ENCODE measurements around the gene BOC.
"Not testable (repeated sequence)": the region's sequence is repeated elsewhere in the genome, so short reads cannot be mapped to it uniquely, and the experiment has no call there.

Gene BOC

DNA sequence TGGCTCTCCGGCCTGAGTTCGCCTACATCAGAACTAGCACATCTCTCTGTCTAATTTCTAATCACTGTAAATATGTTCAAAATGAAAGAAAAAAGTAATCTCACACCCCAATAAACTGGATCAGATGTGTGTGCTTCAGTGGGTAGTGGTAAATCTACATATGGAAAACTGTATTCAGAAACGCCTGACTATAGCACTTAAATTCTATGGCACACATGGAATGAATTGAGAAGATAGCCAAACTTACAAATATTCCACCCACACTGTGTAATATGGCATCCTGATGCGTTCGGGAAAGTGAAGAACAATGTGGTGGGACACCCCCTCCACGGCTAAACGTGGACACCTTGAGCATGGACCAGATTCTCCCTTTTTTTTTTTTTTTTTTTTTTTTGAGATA, 40.6 kb upstream of the BOC start:
- Histone ChIP-seq H3K27me3 (ENCODE audit: insufficient read depth, low read depth) (no peaks in the 10 kb centered on the region), H3K4me3 (IDR thresholded peaks at IDR 0.05; ENCODE audit: insufficient read depth, low read depth, low read length) (no peak overlapping the region), H3K27ac (no peak overlapping the region), H3K79me2 (ENCODE audit: insufficient read depth, low read depth) (no peaks in the 10 kb centered on the region), H3K4me2 (no peak overlapping the region), H2AFZ (ENCODE audit: low read depth) (no peak overlapping the region), H3K4me1 (ENCODE audit: low read depth, poor library complexity, severe bottlenecking) (no peaks in the 10 kb centered on the region), H3K9ac (no peak overlapping the region), H3K36me3 (ENCODE audit: insufficient read depth) (no peaks in the 10 kb centered on the region), H4K20me1 (ENCODE audit: insufficient read depth) (no peaks in the 10 kb centered on the region)
- TF ChIP-seq, protein P1, sequence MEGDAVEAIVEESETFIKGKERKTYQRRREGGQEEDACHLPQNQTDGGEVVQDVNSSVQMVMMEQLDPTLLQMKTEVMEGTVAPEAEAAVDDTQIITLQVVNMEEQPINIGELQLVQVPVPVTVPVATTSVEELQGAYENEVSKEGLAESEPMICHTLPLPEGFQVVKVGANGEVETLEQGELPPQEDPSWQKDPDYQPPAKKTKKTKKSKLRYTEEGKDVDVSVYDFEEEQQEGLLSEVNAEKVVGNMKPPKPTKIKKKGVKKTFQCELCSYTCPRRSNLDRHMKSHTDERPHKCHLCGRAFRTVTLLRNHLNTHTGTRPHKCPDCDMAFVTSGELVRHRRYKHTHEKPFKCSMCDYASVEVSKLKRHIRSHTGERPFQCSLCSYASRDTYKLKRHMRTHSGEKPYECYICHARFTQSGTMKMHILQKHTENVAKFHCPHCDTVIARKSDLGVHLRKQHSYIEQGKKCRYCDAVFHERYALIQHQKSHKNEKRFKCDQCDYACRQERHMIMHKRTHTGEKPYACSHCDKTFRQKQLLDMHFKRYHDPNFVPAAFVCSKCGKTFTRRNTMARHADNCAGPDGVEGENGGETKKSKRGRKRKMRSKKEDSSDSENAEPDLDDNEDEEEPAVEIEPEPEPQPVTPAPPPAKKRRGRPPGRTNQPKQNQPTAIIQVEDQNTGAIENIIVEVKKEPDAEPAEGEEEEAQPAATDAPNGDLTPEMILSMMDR (conservative IDR thresholded peaks at IDR 0.05; ENCODE audit: low read depth, low read length), result no peak

DNA sequence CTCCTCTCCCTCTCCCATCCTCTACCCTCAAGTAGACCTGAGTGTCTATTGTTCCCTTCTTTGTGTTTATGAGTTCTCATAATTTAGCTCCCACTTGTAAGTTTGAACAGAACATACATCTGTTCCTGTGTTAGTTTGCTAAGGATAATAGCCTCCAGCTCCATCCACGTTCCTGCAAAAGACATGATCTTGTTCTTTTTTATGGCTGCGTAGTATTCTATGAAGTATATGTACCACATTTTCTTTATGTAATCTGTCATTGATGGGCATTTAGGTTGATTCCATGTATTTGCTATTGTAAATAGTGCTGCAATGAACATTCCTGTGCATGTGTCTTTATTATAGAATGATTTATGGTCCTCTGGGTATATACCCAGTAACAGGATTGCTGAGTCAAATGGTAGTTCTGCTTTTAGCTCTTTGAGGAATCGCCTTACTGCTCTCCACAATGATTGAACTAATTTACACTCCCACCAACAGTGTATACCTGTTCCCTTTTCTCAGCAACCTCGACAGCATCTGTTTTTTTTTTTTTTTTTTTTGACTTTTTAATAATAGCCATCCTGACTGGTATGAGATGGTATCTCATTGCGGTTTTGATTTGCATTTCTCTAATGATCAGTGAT, 39.6 kb upstream of the BOC start:
- H3K4me3 ChIP-seq (IDR thresholded peaks at IDR 0.05; ENCODE audit: insufficient read depth, low read depth, low read length); H2AFZ ChIP-seq (ENCODE audit: low read depth); H3K36me3 ChIP-seq (ENCODE audit: insufficient read depth); H3K4me1 ChIP-seq (ENCODE audit: low read depth, poor library complexity, severe bottlenecking); H3K79me2 ChIP-seq (ENCODE audit: insufficient read depth, low read depth); H3K9ac ChIP-seq; H4K20me1 ChIP-seq (ENCODE audit: insufficient read depth); H3K27me3 ChIP-seq (ENCODE audit: insufficient read depth, low read depth); H3K27ac ChIP-seq; H3K4me2 ChIP-seq: not testable (repeated sequence)

DNA sequence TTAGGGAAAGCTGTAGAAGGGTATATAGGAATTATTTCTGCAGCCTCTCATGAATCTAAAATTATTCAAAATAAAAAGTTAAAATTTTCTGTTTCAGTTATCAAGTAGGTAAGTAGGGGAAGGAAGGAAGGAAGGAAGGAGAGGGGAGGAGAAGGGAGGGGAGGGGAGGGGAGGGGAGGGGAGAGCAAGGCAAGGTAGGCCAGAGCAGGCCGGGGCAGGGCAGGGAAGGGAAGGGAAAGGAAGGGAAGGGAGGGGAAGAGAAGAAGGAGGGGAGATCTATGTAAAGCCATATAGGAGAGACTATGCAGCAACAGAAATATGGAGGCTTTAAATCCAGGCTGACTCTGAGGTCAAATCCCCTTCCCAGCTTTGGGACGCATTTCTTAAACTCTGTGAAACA, 38.3 kb upstream of the BOC start:
- H3K9ac ChIP-seq, result no peak overlapping the region
- H3K79me2 ChIP-seq (ENCODE audit: insufficient read depth, low read depth), result no peaks in the 10 kb centered on the region
- TF ChIP-seq, protein P1 (conservative IDR thresholded peaks at IDR 0.05; ENCODE audit: low read depth, low read length), result no peak
- H2AFZ ChIP-seq (ENCODE audit: low read depth), result no peak overlapping the region
- no peak overlapping the region for H3K4me3 ChIP-seq (IDR thresholded peaks at IDR 0.05; ENCODE audit: insufficient read depth, low read depth, low read length)
- no peak overlapping the region for H3K27ac ChIP-seq
- no peak overlapping the region for H3K4me2 ChIP-seq
- H4K20me1 ChIP-seq (ENCODE audit: insufficient read depth), result no peaks in the 10 kb centered on the region
- no peaks in the 10 kb centered on the region for H3K36me3 ChIP-seq (ENCODE audit: insufficient read depth)
- H3K4me1 ChIP-seq (ENCODE audit: low read depth, poor library complexity, severe bottlenecking), result no peaks in the 10 kb centered on the region
- H3K27me3 ChIP-seq (ENCODE audit: insufficient read depth, low read depth), result no peaks in the 10 kb centered on the region

DNA sequence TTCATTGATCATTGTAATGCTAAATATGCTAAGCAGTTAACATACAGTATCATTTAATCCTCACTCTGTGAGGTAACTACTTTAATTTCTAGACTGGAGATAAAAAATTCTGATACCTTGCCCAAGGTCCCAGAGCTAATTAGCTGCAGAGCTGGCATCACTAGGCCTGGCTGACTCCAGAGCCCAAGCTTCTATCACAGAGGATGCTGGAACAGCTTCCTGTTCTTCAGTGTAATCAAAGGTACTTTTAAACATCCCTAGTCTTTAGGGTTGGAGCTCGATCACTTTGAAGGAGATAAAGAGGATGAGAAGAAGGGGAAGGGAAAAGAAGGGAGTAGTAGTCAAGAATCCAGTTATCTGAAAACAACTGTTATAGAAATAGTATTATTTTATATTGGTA, 37.1 kb upstream of the BOC start:
- Histone ChIP-seq H2AFZ (ENCODE audit: low read depth) (no peak overlapping the region), H3K27ac (no peak overlapping the region), H3K9ac (no peak overlapping the region), H3K4me2 (no peak overlapping the region), H3K79me2 (ENCODE audit: insufficient read depth, low read depth) (no peaks in the 10 kb centered on the region), H3K4me1 (ENCODE audit: low read depth, poor library complexity, severe bottlenecking) (no peaks in the 10 kb centered on the region), H3K36me3 (ENCODE audit: insufficient read depth) (no peaks in the 10 kb centered on the region), H4K20me1 (ENCODE audit: insufficient read depth) (no peaks in the 10 kb centered on the region), H3K27me3 (ENCODE audit: insufficient read depth, low read depth) (no peaks in the 10 kb centered on the region), H3K4me3 (IDR thresholded peaks at IDR 0.05; ENCODE audit: insufficient read depth, low read depth, low read length) (no peak overlapping the region)
- TF ChIP-seq, protein P1 (conservative IDR thresholded peaks at IDR 0.05; ENCODE audit: low read depth, low read length), result no peak

DNA sequence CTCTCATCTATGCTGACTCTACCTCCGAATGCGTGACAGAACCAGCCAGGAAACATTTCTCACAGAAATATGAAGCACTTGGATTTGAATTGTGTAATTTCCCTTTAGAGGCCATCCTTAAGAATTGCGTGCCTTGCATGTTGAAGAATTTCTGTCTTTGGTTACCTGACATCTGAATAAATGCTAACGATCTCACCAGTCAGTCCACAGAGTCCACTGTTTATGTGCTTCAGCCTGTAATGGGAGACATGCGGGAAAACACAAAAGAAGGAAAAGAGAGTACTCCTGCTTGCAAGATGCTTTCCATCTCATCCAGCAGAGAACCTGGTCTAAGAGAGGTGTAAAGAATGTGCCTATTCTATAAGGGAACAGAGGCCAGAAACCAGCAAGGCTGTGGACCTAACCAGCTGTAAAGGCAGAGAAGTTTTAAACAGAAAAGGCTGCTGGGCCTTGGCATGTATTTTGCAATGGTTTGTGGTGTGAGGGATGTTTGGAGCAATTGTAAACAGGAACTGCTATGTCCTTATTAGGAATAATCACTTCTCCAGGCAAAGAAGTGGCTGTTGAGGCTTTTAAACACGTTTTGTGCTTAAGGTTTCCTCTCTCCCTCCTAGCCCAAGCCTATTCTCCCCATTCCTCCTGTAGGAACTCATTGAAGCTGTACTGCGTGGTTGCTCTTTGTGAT, 36.4 kb upstream of the BOC start:
- H3K4me2 ChIP-seq, result no peak overlapping the region
- H2AFZ ChIP-seq (ENCODE audit: low read depth), result no peak overlapping the region
- H3K27ac ChIP-seq, result no peak overlapping the region
- no peaks in the 10 kb centered on the region for H3K36me3 ChIP-seq (ENCODE audit: insufficient read depth)
- H3K79me2 ChIP-seq (ENCODE audit: insufficient read depth, low read depth), result no peaks in the 10 kb centered on the region
- no peaks in the 10 kb centered on the region for H4K20me1 ChIP-seq (ENCODE audit: insufficient read depth)
- no peaks in the 10 kb centered on the region for H3K4me1 ChIP-seq (ENCODE audit: low read depth, poor library complexity, severe bottlenecking)
- no peak overlapping the region for H3K9ac ChIP-seq
- no peak overlapping the region for H3K4me3 ChIP-seq (IDR thresholded peaks at IDR 0.05; ENCODE audit: insufficient read depth, low read depth, low read length)
- TF ChIP-seq, protein P1 (conservative IDR thresholded peaks at IDR 0.05; ENCODE audit: low read depth, low read length), result no peak
- H3K27me3 ChIP-seq (ENCODE audit: insufficient read depth, low read depth), result no peaks in the 10 kb centered on the region

All from KMS-11 (cell line).